Astrocyte of the cerebellum (primary cell): ENCODE measurements around the gene PRPSAP1.

ENCODE experiments used
- DNase-seq: peaks from one replicate; pipeline ENCODE4 v3.0.0-alpha.2; 2011; ENCODE audit warnings: low read depth
- H3K4me3 ChIP-seq: 2 replicates; pipeline ENCODE4 v1.5.1; 2011; ENCODE audit warnings: mild to moderate bottlenecking, low read depth, low read length, moderate library complexity
- in situ Hi-C: cut with HindIII; loops from 2 replicates; pipeline ENCODE4 v1.10.0; 2017; ENCODE audit warnings: low sequenced_read_pairs
- TF ChIP-seq, protein P1 (sequence below): IDR thresholded peaks from 2 replicates; pipeline ENCODE4 v1.5.1; 2012; ENCODE audit warnings: low read length, low read depth, moderate library complexity, mild to moderate bottlenecking; ENCODE audit errors: missing control alignments

PRPSAP1 gene

DNA sequence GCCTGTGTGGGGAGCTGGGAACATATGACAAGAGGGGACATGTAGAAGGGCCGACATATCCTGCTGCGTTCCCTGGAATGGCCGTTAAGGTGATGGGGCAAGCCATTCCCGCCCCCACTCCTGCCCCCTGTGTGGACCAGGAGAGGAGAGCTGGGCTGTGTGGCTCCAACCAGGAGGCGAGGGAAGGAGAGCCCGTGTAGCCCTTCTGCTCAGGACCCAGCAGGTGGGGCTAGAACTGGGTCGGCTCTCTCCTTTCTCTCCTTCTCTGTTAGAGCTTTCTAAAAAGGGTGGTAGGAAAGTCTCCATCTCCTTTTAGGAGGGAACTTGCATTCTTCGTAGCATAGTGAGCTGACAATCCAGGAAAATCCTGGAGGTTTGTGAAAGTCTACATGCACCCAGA lies 43.5 kb upstream of the PRPSAP1 start:
- in situ Hi-C loops = no loop called here
- H3K4me3 ChIP-seq = no peak overlapping the region
- DNase-seq = no peak
- TF ChIP-seq, protein P1, sequence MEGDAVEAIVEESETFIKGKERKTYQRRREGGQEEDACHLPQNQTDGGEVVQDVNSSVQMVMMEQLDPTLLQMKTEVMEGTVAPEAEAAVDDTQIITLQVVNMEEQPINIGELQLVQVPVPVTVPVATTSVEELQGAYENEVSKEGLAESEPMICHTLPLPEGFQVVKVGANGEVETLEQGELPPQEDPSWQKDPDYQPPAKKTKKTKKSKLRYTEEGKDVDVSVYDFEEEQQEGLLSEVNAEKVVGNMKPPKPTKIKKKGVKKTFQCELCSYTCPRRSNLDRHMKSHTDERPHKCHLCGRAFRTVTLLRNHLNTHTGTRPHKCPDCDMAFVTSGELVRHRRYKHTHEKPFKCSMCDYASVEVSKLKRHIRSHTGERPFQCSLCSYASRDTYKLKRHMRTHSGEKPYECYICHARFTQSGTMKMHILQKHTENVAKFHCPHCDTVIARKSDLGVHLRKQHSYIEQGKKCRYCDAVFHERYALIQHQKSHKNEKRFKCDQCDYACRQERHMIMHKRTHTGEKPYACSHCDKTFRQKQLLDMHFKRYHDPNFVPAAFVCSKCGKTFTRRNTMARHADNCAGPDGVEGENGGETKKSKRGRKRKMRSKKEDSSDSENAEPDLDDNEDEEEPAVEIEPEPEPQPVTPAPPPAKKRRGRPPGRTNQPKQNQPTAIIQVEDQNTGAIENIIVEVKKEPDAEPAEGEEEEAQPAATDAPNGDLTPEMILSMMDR = no peak

GRCh38 chr17:76395980-76396379 lies 42.3 kb upstream of the PRPSAP1 start:
- no peak for DNase-seq
- no peak overlapping the region for H3K4me3 ChIP-seq
- in situ Hi-C loops = no loop called here
- TF ChIP-seq, protein P1 = no peak

- no peak for DNase-seq
- H3K4me3 ChIP-seq = no peak overlapping the region
- TF ChIP-seq, protein P1 = no peak
- in situ Hi-C loops = no loop called here
These were observed 40.5 kb upstream of the PRPSAP1 start for GRCh38 chr17:76394166-76394565.

DNA sequence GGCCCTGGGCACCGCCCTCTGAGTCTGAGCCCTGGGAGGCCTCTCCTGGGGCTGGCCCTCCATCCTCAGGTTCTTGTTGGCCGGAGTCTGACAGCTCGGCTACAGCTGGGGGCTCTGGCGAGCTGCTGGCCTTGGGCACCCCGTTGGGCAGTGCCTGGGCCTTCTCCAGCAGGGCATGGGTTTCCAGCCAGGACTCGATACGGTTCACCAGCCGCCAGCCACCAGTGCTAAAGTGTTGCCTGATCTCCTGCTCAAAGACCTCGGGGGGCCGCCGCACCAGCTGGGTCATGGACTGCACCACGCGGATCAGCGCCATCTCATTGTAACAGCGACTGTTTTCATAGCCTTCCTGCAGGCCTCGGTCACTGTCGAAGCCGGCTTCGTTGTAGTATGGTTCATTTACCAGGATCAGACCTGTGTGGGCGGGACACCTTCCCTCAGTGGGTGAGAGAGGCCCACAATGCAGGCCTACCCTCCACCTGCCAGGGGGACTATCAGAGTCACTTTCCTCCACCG lies 37.5 kb upstream of the PRPSAP1 start:
- DNase-seq = no peak
- in situ Hi-C loops = no loop called here
- no peak overlapping the region for H3K4me3 ChIP-seq
- TF ChIP-seq, protein P1 = no peak

- TF ChIP-seq, protein P1 = no peak
- in situ Hi-C loops = no loop called here
- no peak for DNase-seq
- H3K4me3 ChIP-seq = no peak overlapping the region
These were observed 36.3 kb upstream of the PRPSAP1 start for GRCh38 chr17:76390003-76390421.

GRCh38 chr17:76388966-76389888 lies 35.5 kb upstream of the PRPSAP1 start:
- no peak for DNase-seq
- in situ Hi-C loops = no loop called here
- H3K4me3 ChIP-seq = no peak overlapping the region
- TF ChIP-seq, protein P1 = no peak
